Gastrocnemius medialis (tissue), 4 donors: ENCODE data around the gene TXNDC12. TPM values are rescaled to one million over a fixed set of nuclear protein-coding genes. Genes with fewer than 3 reads are reported as not detected.
"Not testable (repeated sequence)": the region's sequence is repeated elsewhere in the genome, so short reads cannot be mapped to it uniquely, and the experiment has no call there.

Source experiments
- ATAC-seq, 2 donors: fragments of 150-250 bp; one replicate each; pipeline ENCODE4 v1.9.1; 2016
- DNase-seq, 2 donors: peaks; one replicate each; pipeline ENCODE4 v3.0.0-alpha.2; 2019
- H3K27ac ChIP-seq, 4 donors: fragments of 200-600 bp; sonication (generic); 1 replicate in 1 of 4; 2 replicates in 3 of 4; pipeline ENCODE4 v1.5.1; 2016 to 2018; ENCODE audit warnings: mild to moderate bottlenecking in 2 of 4, moderate library complexity in 1 of 4
- H3K27me3 ChIP-seq, 3 donors: fragments of 200-600 bp; sonication (generic) in 2 of 3; 1 replicate in 1 of 3; 2 replicates in 2 of 3; pipeline versions ENCODE4 v1.5.1 to v1.6.0; 2016 to 2019; ENCODE audit warnings: mild to moderate bottlenecking in 1 of 3, moderate library complexity in 1 of 3
- H3K36me3 ChIP-seq, 2 donors: fragments of 200-600 bp; sonication (generic) in 1 of 2; one replicate each; pipeline ENCODE4 v1.5.1; 2017 to 2018
- H3K4me1 ChIP-seq, 2 donors: fragments of 200-600 bp; sonication (generic) in 1 of 2; one replicate each; pipeline ENCODE4 v1.5.1; 2016 to 2017; ENCODE audit warnings: mild to moderate bottlenecking in 2 of 2
- H3K4me3 ChIP-seq, 4 donors: fragments of 200-600 bp; sonication (generic) in 3 of 4; 1 replicate in 1 of 4; 2 replicates in 3 of 4; pipeline ENCODE4 v1.5.1; 2016 to 2019; ENCODE audit warnings: mild to moderate bottlenecking in 2 of 4
- H3K9me3 ChIP-seq, 3 donors: fragments of 200-600 bp; sonication (generic) in 2 of 3; 1 replicate in 1 of 3; 2 replicates in 2 of 3; pipeline ENCODE4 v1.5.1; 2016 to 2019
- POLR2A ChIP-seq, 2 donors: fragments of 450-650 bp; IDR thresholded peaks; one replicate each; pipeline ENCODE4 v1.6.1; 2017; ENCODE audit warnings: antibody characterized with exemption in 2 of 2, mild to moderate bottlenecking in 2 of 2, moderate library complexity in 2 of 2
- in situ Hi-C, 4 donors: fragments of 200-750 bp; cut with MboI; loops; one replicate each; pipeline versions ENCODE4 v1.15.0 to v1.8.0; 2017; ENCODE audit warnings: low sequenced_read_pairs in 4 of 4
- intact Hi-C: fragments of 100-400 bp; cut with DNase I; formaldehyde crosslinking; loops from one replicate; pipeline ENCODE4 v1.15.1; 2023; ENCODE audit warnings: low total_unique reads
- total RNA-seq, 4 donors: library from RNA; depleted of rRNA; stranded (reverse); fragments of >200 nt; gene quantifications; one replicate each; pipeline versions ENCODE4 v1.1.0 to v1.2.3, GENCODE V29; 2016
- TF ChIP-seq, protein P1 (sequence below), 5 experiments: fragments of 450-650 bp in 3 of 5; fragments of 200-600 bp in 2 of 5; sonication (generic) in 2 of 5; IDR thresholded peaks in 4 of 5; conservative IDR thresholded peaks in 1 of 5; 1 replicate in 4 of 5; 2 replicates in 1 of 5; pipeline ENCODE4 v1.5.1; 2016 to 2019; ENCODE audit warnings: antibody characterized with exemption in 5 of 5, mild to moderate bottlenecking in 3 of 5, moderate library complexity in 3 of 5

Gene TXNDC12
- total RNA-seq, 4 donors from 2014 or later = 19.8 to 25.3 (median 23.3) TPM

DNA sequence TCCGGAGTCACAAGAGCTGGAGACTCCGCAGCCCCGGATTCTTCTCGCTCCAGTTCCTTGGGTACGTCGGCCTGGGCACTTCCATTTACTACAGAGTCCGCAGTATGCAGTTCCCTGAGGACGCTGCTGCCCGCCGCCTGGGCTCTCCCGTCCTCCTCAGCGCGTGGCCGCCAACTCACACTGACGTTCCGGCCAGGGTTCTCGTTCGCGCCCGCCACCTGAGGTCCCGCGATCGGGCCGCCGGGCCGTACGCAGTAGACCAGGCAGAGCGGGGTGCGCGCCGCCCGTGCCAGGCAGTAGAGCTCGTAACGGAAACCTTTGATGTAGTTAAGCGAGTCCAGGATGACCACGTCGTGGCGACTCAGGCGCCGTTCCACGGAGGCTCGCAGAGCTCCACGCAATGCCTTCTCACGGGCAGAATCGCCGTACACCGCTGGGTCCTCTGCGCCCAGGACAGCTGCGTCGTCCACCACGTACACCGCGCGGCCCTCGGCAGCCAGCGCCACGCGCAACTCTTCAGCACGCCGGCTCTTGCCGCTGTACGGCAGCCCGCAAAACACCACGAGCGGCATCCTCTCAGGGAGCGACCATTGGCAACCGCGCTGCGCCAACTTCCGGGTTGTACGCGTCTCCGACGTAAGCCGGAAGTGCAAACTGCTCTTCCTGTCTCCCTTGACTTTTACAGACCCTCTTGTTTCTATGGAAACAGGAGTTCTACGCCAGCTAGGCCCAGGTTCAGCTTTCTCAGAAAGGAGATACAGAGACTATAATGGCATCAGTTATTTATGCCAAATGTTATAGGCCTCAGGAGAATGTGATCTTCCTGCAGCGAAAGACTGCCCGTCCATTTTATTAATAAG lies 21.6 kb downstream of the TXNDC12 start, which contains the start of gene KTI12:
Gene KTI12, minus strand, starts transcription at position 621 of the 860 bp plus-strand sequence. Its CDS starts 49 bp downstream, at position 572.
- ATAC-seq = peak; percentile 84 to 90
- in situ Hi-C loops = no loop called here
- intact Hi-C loops = loop anchor here (1.0 kb wide), 1 partner anchor 22 kb away; the partner anchor contains the start of gene TXNDC12

DNA sequence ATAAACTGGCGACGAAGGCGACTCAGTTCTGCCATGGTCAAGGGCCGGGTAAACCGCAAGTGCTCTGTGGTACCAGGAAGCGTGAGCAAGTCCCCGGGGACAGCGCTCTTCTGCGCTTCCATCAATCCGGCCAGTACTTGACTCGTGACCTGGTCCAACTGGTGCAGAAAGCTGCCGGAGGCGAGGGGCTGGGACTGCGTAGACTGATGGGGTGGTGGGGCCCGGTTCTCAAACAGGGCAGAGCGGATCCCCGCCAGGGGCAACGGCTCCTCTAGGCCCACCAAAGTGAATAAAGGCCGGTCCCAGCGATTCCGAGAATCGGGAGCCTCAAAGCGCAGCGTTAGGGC lies 22.2 kb downstream of the TXNDC12 start:
- Histone ChIP-seq H3K4me3 (peak overlapping the region; percentile 80 to 95 (median 86)), H3K27me3 (no peaks in the 10 kb centered on the region), H3K9me3 (no peaks in the 10 kb centered on the region), H3K36me3 (no peaks in the 10 kb centered on the region), H3K4me1 (peaks cover 15 to 16% of the 10 kb centered on the region in 2 donors), H3K27ac (peak overlapping the region; percentile 79 to 88 (median 88))
- in situ Hi-C loops (no loop called here), intact Hi-C loops (loop anchor here (1.0 kb wide), 1 partner anchor 23 kb away; the partner anchor contains the start of gene TXNDC12)
- TF ChIP-seq POLR2A (IDR thresholded peaks at IDR 0.05) = peak in 1 of 2 donors; percentile 10
- TF ChIP-seq, protein P1, sequence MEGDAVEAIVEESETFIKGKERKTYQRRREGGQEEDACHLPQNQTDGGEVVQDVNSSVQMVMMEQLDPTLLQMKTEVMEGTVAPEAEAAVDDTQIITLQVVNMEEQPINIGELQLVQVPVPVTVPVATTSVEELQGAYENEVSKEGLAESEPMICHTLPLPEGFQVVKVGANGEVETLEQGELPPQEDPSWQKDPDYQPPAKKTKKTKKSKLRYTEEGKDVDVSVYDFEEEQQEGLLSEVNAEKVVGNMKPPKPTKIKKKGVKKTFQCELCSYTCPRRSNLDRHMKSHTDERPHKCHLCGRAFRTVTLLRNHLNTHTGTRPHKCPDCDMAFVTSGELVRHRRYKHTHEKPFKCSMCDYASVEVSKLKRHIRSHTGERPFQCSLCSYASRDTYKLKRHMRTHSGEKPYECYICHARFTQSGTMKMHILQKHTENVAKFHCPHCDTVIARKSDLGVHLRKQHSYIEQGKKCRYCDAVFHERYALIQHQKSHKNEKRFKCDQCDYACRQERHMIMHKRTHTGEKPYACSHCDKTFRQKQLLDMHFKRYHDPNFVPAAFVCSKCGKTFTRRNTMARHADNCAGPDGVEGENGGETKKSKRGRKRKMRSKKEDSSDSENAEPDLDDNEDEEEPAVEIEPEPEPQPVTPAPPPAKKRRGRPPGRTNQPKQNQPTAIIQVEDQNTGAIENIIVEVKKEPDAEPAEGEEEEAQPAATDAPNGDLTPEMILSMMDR (IDR thresholded peaks at IDR 0.05 in 4 of 5, conservative IDR thresholded peaks at IDR 0.05 in 1 of 5) = no peak
- ATAC-seq = peak; percentile 47 to 53
- peak in 1 of 2 donors; percentile 18 for DNase-seq

More for the DNA sequence above, 21.6 kb downstream of the TXNDC12 start, which contains the start of gene KTI12:
- Histone ChIP-seq H3K4me3 (peak within 1 kb of the TSS; percentile 80 to 95 (median 86)), H3K9me3 (no peaks in the 10 kb centered on the region), H3K27me3 (no peaks in the 10 kb centered on the region), H3K4me1 (peaks cover 15 to 16% of the 10 kb centered on the region in 2 donors), H3K36me3 (no peaks in the 10 kb centered on the region), H3K27ac (peak within 1 kb of the TSS; percentile 79 to 88 (median 88))
- peak; percentile 67 to 74 for DNase-seq
- peak in 1 of 2 donors; percentile 59 for TF ChIP-seq POLR2A (IDR thresholded peaks at IDR 0.05)
- TF ChIP-seq, protein P1 (IDR thresholded peaks at IDR 0.05 in 4 of 5, conservative IDR thresholded peaks at IDR 0.05 in 1 of 5) = no peak

DNA sequence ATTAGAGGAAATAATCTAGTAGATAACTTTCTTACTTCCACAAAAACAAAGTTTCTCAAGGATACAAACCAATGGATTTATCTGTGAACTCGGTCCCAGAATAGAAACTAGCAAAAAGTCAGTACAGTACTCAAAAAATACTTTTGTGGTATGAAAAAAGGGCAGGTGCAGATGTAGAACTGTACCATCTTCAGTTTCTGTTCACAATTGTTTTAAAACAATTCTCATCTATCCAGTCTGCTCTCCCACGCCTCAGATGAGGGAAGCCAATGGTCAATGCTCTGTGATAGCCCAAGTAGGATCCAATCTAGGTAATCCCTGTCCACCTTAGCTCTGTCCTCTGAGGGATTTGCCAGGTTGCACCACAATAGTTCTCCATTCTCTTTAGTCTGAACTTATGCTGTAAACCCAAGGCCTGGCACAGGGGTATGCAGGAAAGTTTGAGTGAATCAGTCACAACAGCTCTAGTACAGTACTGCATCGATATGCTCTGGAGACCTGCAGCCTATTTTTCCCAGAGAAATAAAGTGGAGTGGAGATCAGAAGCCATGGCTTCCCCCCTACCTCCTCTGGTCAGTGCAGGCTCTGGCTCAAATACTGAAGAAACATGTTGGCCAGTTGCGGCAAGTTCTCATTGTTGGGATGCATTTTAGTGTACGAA lies 22.7 kb downstream of the TXNDC12 start:
- Histone ChIP-seq H3K4me3 (peak overlapping the region; percentile 80 to 95 (median 86)), H3K4me1 (peaks cover 15 to 16% of the 10 kb centered on the region in 2 donors), H3K27ac (peak overlapping the region in 3 of 4 donors; percentile 79 to 88 (median 87)), H3K27me3 (no peaks in the 10 kb centered on the region), H3K36me3 (no peaks in the 10 kb centered on the region), H3K9me3 (no peaks in the 10 kb centered on the region)
- intact Hi-C loops = no loop called here
- in situ Hi-C loops = no loop called here
- ATAC-seq = no peak
- DNase-seq = no peak
- TF ChIP-seq, protein P1 (IDR thresholded peaks at IDR 0.05 in 4 of 5, conservative IDR thresholded peaks at IDR 0.05 in 1 of 5) = no peak
- TF ChIP-seq POLR2A (IDR thresholded peaks at IDR 0.05) = no peak

DNA sequence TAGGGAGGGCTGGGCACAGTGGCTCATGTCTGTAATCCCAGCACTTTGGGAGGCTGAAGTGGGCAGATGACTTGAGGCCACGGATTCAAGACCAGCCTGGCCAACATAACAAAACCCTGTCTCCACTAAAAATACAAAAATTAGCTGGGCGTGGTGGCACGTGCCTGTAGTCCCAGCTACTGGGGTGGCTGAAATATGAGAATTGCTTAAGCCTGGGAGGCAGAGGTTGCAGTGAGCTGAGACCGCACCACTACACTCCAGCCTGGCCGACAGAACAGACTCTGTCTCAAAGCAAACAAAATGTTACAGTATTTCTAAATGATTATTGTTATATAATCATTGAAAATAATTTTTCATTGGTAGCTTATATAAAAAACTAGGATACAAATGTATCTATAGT lies 26.2 kb downstream of the TXNDC12 start:
- ATAC-seq, H3K27ac ChIP-seq, in situ Hi-C loops, H3K27me3 ChIP-seq, H3K9me3 ChIP-seq, H3K4me3 ChIP-seq, DNase-seq, intact Hi-C loops: not testable (repeated sequence)
- Histone ChIP-seq H3K4me1 (peaks cover 12 to 16% of the 10 kb centered on the region in 2 donors), H3K36me3 (peaks cover 3 to 12% of the 10 kb centered on the region in 2 donors)

DNA sequence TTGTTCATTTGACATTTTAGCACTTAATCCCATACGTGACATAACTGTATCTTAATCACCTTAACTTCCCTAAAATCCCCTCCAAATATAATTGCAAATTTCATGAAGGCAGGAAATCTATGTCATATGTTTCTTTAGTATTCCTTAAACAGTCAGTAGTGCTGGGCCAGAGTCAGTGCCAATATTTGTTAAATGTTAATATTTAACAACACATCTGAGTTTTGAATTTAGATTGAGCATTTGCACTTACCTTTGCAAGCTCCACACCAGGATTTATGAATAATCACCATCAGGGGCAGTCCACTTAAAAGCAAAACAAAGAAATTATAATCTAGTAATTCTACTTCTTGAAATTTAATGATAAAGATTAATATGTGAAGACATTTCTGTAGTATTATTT lies 26.7 kb downstream of the TXNDC12 start:
- DNase-seq (no peak), ATAC-seq (no peak)
- intact Hi-C loops = no loop called here
- peaks cover 12 to 16% of the 10 kb centered on the region in 2 donors for H3K4me1 ChIP-seq
- H3K36me3 ChIP-seq = peaks cover 5 to 17% of the 10 kb centered on the region in 2 donors
- no peaks in the 10 kb centered on the region for H3K9me3 ChIP-seq
- no peak for TF ChIP-seq POLR2A (IDR thresholded peaks at IDR 0.05)
- TF ChIP-seq, protein P1 (IDR thresholded peaks at IDR 0.05 in 4 of 5, conservative IDR thresholded peaks at IDR 0.05 in 1 of 5) = no peak
- H3K27me3 ChIP-seq = no peaks in the 10 kb centered on the region
- in situ Hi-C loops = no loop called here
- no peak overlapping the region for H3K27ac ChIP-seq
- H3K4me3 ChIP-seq = no peak overlapping the region
